Right atrium auricular region (tissue), 2 donors: Measurements from ENCODE around the gene GATA3. TPM values are rescaled to one million over a fixed set of nuclear protein-coding genes. Genes with fewer than 3 reads are reported as not detected.

Source experiments
- DNase-seq: peaks from one replicate; pipeline ENCODE4 v3.0.0-alpha.2; 2019; ENCODE audit warnings: low spot score
- H3K27ac ChIP-seq, 2 donors: fragments of 200-600 bp; sonication (generic); 1 replicate in 1 of 2; 2 replicates in 1 of 2; pipeline ENCODE4 v1.5.1; 2016 to 2019
- H3K27me3 ChIP-seq, 2 donors: fragments of 200-600 bp; sonication (generic); one replicate each; pipeline versions ENCODE4 v1.5.1 to v1.6.0; 2017 to 2019
- H3K36me3 ChIP-seq: fragments of 200-600 bp; sonication (generic); one replicate; pipeline ENCODE4 v1.5.1; 2016
- H3K4me1 ChIP-seq, 2 donors: fragments of 200-600 bp; sonication (generic); one replicate each; pipeline versions ENCODE4 v1.5.1 to v1.6.0; 2017 to 2019
- H3K4me3 ChIP-seq, 2 donors: fragments of 200-600 bp; sonication (generic); 1 replicate in 1 of 2; 2 replicates in 1 of 2; pipeline ENCODE4 v1.5.1; 2017 to 2019; ENCODE audit warnings: mild to moderate bottlenecking in 1 of 2, moderate library complexity in 1 of 2
- H3K9me3 ChIP-seq, 2 donors: fragments of 200-600 bp; sonication (generic); one replicate each; pipeline ENCODE4 v1.5.1; 2019
- total RNA-seq, 2 donors: library from RNA; depleted of rRNA; stranded (reverse); fragments of >200 nt; gene quantifications; one replicate each; pipeline ENCODE4 v1.1.0, GENCODE V29; 2016
- TF ChIP-seq, protein P1 (sequence below), 2 donors: fragments of 200-600 bp; sonication (generic); IDR thresholded peaks; one replicate each; pipeline ENCODE4 v1.5.1; 2019; ENCODE audit warnings: antibody characterized with exemption in 2 of 2

Gene GATA3
- total RNA-seq, 2 donors from 2014 or later: 0.52 to 1.4 TPM

DNA sequence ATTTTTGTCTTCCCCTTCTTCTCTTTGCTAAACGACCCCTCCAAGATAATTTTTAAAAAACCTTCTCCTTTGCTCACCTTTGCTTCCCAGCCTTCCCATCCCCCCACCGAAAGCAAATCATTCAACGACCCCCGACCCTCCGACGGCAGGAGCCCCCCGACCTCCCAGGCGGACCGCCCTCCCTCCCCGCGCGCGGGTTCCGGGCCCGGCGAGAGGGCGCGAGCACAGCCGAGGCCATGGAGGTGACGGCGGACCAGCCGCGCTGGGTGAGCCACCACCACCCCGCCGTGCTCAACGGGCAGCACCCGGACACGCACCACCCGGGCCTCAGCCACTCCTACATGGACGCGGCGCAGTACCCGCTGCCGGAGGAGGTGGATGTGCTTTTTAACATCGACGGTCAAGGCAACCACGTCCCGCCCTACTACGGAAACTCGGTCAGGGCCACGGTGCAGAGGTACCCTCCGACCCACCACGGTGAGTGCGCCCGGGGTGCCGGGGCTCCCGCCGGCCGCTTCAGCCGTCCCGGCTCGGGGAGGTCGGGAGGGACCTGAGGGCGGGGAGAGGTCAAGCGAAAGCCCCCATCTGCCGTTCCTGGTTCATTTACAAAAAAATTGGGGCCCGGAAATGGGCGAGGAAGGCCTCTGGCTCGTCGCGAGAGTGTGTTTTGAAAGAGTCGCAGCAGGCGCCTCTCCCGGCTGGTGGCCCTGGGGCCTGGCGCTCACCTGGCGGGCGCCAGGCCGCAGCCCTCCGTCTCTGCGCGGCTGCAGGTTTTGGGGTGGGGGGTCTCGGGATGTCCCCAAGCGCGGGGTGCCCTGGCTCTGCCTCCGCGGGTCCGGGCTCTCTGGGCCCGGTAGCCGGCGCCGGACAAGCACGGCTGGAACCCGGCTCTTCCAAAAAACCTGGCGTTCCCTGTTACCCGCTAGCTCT, 1.2 kb downstream of the GATA3 start:
- Histone ChIP-seq H3K4me1 (peaks cover 0 to 52% of the 10 kb centered on the region in 2 donors), H3K27me3 (peaks cover 35 to 51% of the 10 kb centered on the region in 2 donors), H3K27ac (peak overlapping the region; percentile 53 to 57), H3K9me3 (no peaks in the 10 kb centered on the region), H3K36me3 (no peaks in the 10 kb centered on the region), H3K4me3 (peak overlapping the region; percentile 37 to 56)
- TF ChIP-seq, protein P1, sequence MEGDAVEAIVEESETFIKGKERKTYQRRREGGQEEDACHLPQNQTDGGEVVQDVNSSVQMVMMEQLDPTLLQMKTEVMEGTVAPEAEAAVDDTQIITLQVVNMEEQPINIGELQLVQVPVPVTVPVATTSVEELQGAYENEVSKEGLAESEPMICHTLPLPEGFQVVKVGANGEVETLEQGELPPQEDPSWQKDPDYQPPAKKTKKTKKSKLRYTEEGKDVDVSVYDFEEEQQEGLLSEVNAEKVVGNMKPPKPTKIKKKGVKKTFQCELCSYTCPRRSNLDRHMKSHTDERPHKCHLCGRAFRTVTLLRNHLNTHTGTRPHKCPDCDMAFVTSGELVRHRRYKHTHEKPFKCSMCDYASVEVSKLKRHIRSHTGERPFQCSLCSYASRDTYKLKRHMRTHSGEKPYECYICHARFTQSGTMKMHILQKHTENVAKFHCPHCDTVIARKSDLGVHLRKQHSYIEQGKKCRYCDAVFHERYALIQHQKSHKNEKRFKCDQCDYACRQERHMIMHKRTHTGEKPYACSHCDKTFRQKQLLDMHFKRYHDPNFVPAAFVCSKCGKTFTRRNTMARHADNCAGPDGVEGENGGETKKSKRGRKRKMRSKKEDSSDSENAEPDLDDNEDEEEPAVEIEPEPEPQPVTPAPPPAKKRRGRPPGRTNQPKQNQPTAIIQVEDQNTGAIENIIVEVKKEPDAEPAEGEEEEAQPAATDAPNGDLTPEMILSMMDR (IDR thresholded peaks at IDR 0.05): no peak
- DNase-seq: no peak

DNA sequence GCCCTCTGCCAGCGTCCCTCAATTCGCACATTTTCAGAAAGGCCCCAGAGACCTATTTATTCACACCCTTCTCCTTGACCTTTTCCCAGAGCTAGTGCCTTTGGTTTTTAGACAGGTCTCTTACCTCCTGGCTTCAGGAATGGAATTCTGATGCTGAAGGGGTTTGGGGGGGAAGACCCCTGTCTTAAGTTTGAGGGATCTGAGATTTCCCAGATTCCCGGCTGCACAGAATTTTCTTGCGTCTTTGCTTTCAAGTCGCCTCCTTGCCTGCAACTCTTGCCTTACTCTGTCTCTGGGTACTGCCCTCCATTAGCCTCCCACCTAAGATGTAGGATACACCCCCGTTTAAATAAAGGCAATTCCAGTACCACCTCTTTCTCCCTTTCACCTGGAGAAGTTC, 1.9 kb downstream of the GATA3 start:
- Histone ChIP-seq H3K4me3 (peak overlapping the region; percentile 37 to 56), H3K27ac (peak overlapping the region; percentile 53 to 57), H3K4me1 (peaks cover 0 to 45% of the 10 kb centered on the region in 2 donors), H3K27me3 (peaks cover 29 to 44% of the 10 kb centered on the region in 2 donors), H3K36me3 (no peaks in the 10 kb centered on the region), H3K9me3 (no peaks in the 10 kb centered on the region)
- DNase-seq: no peak
- TF ChIP-seq, protein P1 (IDR thresholded peaks at IDR 0.05): no peak

- Histone ChIP-seq H3K27me3 (peaks cover 24 to 38% of the 10 kb centered on the region in 2 donors), H3K36me3 (no peaks in the 10 kb centered on the region), H3K4me3 (peak overlapping the region in 1 of 2 donors; percentile 56), H3K4me1 (peaks cover 0 to 40% of the 10 kb centered on the region in 2 donors), H3K27ac (peak overlapping the region; percentile 53 to 57), H3K9me3 (no peaks in the 10 kb centered on the region)
- no peak for DNase-seq
- TF ChIP-seq, protein P1 (IDR thresholded peaks at IDR 0.05): no peak
Observed at GRCh38 chr10:8056871-8057331, 2.4 kb downstream of the GATA3 start.

DNA sequence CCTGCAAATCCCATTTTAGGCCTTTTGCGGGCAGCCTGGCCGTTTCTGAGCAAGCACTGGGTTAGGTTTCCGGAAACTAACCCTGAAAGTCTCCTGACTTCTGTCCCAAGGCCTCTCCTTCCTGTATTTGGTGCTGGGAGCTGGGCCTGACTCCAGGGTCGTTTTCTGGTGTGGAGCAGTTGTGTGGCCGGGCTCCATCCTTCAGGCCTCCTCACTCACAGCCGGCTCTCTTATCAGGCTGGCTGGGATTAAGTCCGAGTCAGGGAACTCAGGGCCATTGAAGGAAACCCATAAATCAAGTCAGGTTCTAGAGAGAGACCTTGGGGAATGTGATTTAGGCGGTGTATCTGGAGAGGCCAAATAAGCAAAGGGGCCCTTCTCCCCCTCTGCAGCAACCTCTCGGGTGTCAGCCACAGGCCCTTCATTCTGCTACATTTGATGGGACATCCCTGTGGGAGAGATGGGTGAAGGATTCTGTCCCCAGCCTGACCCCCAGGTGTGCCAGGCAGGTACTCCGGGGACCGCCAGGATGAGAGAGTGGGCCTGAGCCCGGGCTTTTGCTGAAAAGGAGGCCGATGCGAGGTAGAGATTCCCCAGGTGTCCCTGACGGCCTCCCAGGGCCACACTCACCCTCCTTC, 3.3 kb downstream of the GATA3 start:
- H3K36me3 ChIP-seq: no peaks in the 10 kb centered on the region
- TF ChIP-seq, protein P1 (IDR thresholded peaks at IDR 0.05): no peak
- H3K9me3 ChIP-seq: no peaks in the 10 kb centered on the region
- peak overlapping the region in 1 of 2 donors; percentile 53 for H3K27ac ChIP-seq
- H3K27me3 ChIP-seq: peaks cover 15 to 30% of the 10 kb centered on the region in 2 donors
- H3K4me1 ChIP-seq: peaks cover 0 to 31% of the 10 kb centered on the region in 2 donors
- no peak overlapping the region for H3K4me3 ChIP-seq
- no peak for DNase-seq

DNA sequence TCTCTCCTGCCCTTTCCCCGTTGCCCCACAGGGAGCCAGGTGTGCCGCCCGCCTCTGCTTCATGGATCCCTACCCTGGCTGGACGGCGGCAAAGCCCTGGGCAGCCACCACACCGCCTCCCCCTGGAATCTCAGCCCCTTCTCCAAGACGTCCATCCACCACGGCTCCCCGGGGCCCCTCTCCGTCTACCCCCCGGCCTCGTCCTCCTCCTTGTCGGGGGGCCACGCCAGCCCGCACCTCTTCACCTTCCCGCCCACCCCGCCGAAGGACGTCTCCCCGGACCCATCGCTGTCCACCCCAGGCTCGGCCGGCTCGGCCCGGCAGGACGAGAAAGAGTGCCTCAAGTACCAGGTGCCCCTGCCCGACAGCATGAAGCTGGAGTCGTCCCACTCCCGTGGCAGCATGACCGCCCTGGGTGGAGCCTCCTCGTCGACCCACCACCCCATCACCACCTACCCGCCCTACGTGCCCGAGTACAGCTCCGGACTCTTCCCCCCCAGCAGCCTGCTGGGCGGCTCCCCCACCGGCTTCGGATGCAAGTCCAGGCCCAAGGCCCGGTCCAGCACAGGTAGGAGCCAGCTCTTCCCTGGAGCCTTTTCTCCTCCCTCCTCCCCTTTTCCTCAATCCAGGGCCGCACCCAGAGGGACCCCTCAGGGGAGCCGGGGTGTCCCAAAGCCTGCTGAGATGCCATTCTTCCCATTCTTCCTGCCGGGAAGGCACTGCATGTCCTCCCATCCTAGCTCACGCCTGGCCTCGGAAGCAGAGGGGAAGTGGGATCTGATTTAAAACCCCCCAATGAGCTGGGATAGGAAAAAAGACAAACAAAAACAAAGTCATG, 4.0 kb downstream of the GATA3 start:
- Histone ChIP-seq H3K27me3 (peaks cover 9 to 23% of the 10 kb centered on the region in 2 donors), H3K4me1 (peaks cover 0 to 24% of the 10 kb centered on the region in 2 donors), H3K27ac (no peak overlapping the region), H3K4me3 (no peak overlapping the region), H3K9me3 (no peaks in the 10 kb centered on the region), H3K36me3 (no peaks in the 10 kb centered on the region)
- TF ChIP-seq, protein P1 (IDR thresholded peaks at IDR 0.05): no peak
- DNase-seq: no peak
